Measurements from ENCODE around the gene PLEKHA1.

DNA sequence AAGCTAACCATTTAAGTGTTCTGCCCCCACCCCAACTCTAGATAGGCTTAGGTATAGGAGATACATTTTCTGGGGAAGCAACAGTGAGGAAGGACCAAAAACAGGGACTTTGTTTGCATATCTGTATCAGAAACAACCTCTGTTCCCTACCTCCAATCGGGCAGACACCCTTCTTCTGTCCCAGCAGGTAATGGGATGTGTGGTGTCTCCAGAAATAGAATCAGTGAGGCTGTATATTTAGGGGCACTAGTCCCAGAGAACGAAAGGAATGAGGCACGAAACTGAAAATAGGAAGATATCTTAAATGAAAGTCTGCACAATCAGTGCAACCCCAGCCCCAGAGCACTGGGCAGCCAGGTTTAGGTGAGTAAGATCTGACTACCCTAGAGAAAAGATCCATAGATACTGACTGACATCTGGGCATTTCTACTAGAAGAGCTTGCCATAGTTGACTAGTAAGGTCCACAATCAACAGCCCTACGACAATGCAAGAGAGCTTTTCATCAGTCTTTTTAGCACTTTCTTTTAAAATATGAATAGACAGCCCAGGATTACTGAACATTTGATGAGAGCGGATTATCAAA is 28.1 kb downstream of the PLEKHA1 start:
- TF ChIP-seq EZH2phosphoT487 (IDR thresholded peaks at IDR 0.05; ENCODE audit: low read depth): no peak
- TF ChIP-seq, protein P1, sequence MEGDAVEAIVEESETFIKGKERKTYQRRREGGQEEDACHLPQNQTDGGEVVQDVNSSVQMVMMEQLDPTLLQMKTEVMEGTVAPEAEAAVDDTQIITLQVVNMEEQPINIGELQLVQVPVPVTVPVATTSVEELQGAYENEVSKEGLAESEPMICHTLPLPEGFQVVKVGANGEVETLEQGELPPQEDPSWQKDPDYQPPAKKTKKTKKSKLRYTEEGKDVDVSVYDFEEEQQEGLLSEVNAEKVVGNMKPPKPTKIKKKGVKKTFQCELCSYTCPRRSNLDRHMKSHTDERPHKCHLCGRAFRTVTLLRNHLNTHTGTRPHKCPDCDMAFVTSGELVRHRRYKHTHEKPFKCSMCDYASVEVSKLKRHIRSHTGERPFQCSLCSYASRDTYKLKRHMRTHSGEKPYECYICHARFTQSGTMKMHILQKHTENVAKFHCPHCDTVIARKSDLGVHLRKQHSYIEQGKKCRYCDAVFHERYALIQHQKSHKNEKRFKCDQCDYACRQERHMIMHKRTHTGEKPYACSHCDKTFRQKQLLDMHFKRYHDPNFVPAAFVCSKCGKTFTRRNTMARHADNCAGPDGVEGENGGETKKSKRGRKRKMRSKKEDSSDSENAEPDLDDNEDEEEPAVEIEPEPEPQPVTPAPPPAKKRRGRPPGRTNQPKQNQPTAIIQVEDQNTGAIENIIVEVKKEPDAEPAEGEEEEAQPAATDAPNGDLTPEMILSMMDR (IDR thresholded peaks at IDR 0.05; ENCODE audit: low read depth, low read length): no peak
